Measurements from ENCODE around the gene PLLP.

Gene PLLP

GRCh38 chr16:57258226-57258909 is 26.1 kb downstream of the PLLP start:
- no peaks in the 10 kb centered on the region for H3K27me3 Mint-ChIP-seq (ENCODE audit: low read depth)
- H3K4me1 Mint-ChIP-seq (ENCODE audit: low read depth), result peaks cover 11% of the 10 kb centered on the region
- no peaks in the 10 kb centered on the region for H3K36me3 Mint-ChIP-seq (ENCODE audit: low read depth)
- no peak overlapping the region for H3K27ac Mint-ChIP-seq
- no peak overlapping the region for H3K4me3 Mint-ChIP-seq
- H3K9me3 Mint-ChIP-seq, result no peaks in the 10 kb centered on the region

- Mint-ChIP-seq H3K4me1 (ENCODE audit: low read depth) (peaks cover 11% of the 10 kb centered on the region), H3K36me3 (ENCODE audit: low read depth) (peaks cover 5% of the 10 kb centered on the region), H3K4me3 (no peak overlapping the region), H3K9me3 (no peaks in the 10 kb centered on the region), H3K27ac (peak overlapping the region; percentile 11), H3K27me3 (ENCODE audit: low read depth) (no peaks in the 10 kb centered on the region)
Observed at GRCh38 chr16:57257455-57258070, 26.9 kb downstream of the PLLP start.

- H3K27me3 Mint-ChIP-seq (ENCODE audit: low read depth), result no peaks in the 10 kb centered on the region
- H3K9me3 Mint-ChIP-seq, result no peaks in the 10 kb centered on the region
- peaks cover 11% of the 10 kb centered on the region for H3K4me1 Mint-ChIP-seq (ENCODE audit: low read depth)
- peaks cover 12% of the 10 kb centered on the region for H3K36me3 Mint-ChIP-seq (ENCODE audit: low read depth)
- H3K27ac Mint-ChIP-seq, result no peak overlapping the region
- H3K4me3 Mint-ChIP-seq, result no peak overlapping the region
Observed at GRCh38 chr16:57256601-57257395, 27.7 kb downstream of the PLLP start.

- H3K4me1 Mint-ChIP-seq (ENCODE audit: low read depth), result peaks cover 10% of the 10 kb centered on the region
- H3K9me3 Mint-ChIP-seq, result no peaks in the 10 kb centered on the region
- no peaks in the 10 kb centered on the region for H3K27me3 Mint-ChIP-seq (ENCODE audit: low read depth)
- no peak overlapping the region for H3K27ac Mint-ChIP-seq
- no peak overlapping the region for H3K4me3 Mint-ChIP-seq
- peaks cover 16% of the 10 kb centered on the region for H3K36me3 Mint-ChIP-seq (ENCODE audit: low read depth)
Observed at GRCh38 chr16:57255686-57256415, 28.6 kb downstream of the PLLP start.

GRCh38 chr16:57253466-57253865 is 31.0 kb downstream of the PLLP start:
- Mint-ChIP-seq H3K27me3 (ENCODE audit: low read depth) (no peaks in the 10 kb centered on the region), H3K9me3 (no peaks in the 10 kb centered on the region), H3K4me3 (no peak overlapping the region), H3K27ac (no peak overlapping the region), H3K36me3 (ENCODE audit: low read depth) (peaks cover 26% of the 10 kb centered on the region), H3K4me1 (ENCODE audit: low read depth) (no peaks in the 10 kb centered on the region)

- Mint-ChIP-seq H3K36me3 (ENCODE audit: low read depth) (peaks cover 31% of the 10 kb centered on the region), H3K27ac (no peak overlapping the region), H3K9me3 (no peaks in the 10 kb centered on the region), H3K4me1 (ENCODE audit: low read depth) (no peaks in the 10 kb centered on the region), H3K27me3 (ENCODE audit: low read depth) (no peaks in the 10 kb centered on the region), H3K4me3 (no peak overlapping the region)
Observed at GRCh38 chr16:57252148-57252721, 32.2 kb downstream of the PLLP start.

GRCh38 chr16:57251352-57251751 is 33.1 kb downstream of the PLLP start:
- no peak overlapping the region for H3K27ac Mint-ChIP-seq
- H3K4me1 Mint-ChIP-seq (ENCODE audit: low read depth), result no peaks in the 10 kb centered on the region
- peaks cover 31% of the 10 kb centered on the region for H3K36me3 Mint-ChIP-seq (ENCODE audit: low read depth)
- H3K27me3 Mint-ChIP-seq (ENCODE audit: low read depth), result no peaks in the 10 kb centered on the region
- H3K9me3 Mint-ChIP-seq, result no peaks in the 10 kb centered on the region
- H3K4me3 Mint-ChIP-seq, result no peak overlapping the region

GRCh38 chr16:57245472-57246113 is 38.9 kb downstream of the PLLP start:
- Mint-ChIP-seq H3K4me1 (ENCODE audit: low read depth) (peaks cover 15% of the 10 kb centered on the region), H3K4me3 (peak overlapping the region; percentile 90), H3K36me3 (ENCODE audit: low read depth) (peaks cover 26% of the 10 kb centered on the region), H3K9me3 (no peaks in the 10 kb centered on the region), H3K27ac (peak overlapping the region; percentile 82), H3K27me3 (ENCODE audit: low read depth) (no peaks in the 10 kb centered on the region)

- H3K9me3 Mint-ChIP-seq, result no peaks in the 10 kb centered on the region
- H3K4me3 Mint-ChIP-seq, result peak within 1 kb of the TSS; percentile 91
- H3K36me3 Mint-ChIP-seq (ENCODE audit: low read depth), result peaks cover 26% of the 10 kb centered on the region
- no peaks in the 10 kb centered on the region for H3K27me3 Mint-ChIP-seq (ENCODE audit: low read depth)
- peak within 1 kb of the TSS; percentile 95 for H3K27ac Mint-ChIP-seq
- peaks cover 15% of the 10 kb centered on the region for H3K4me1 Mint-ChIP-seq (ENCODE audit: low read depth)
Observed at GRCh38 chr16:57244767-57245471, 39.6 kb downstream of the PLLP start, which contains the start of gene ARL2BP. Gene ARL2BP (plus strand): TSS chr16:57245259. CDS start chr16:57245368, 109 bp downstream.

- Mint-ChIP-seq H3K9me3 (no peaks in the 10 kb centered on the region), H3K4me1 (ENCODE audit: low read depth) (peaks cover 15% of the 10 kb centered on the region), H3K27me3 (ENCODE audit: low read depth) (no peaks in the 10 kb centered on the region), H3K36me3 (ENCODE audit: low read depth) (peaks cover 22% of the 10 kb centered on the region), H3K27ac (peak overlapping the region; percentile 95), H3K4me3 (peak overlapping the region; percentile 91)
Observed at GRCh38 chr16:57244463-57244766, 40.1 kb downstream of the PLLP start.

- Mint-ChIP-seq H3K27ac (no peak overlapping the region), H3K27me3 (ENCODE audit: low read depth) (no peaks in the 10 kb centered on the region), H3K9me3 (no peaks in the 10 kb centered on the region), H3K36me3 (ENCODE audit: low read depth) (peaks cover 25% of the 10 kb centered on the region), H3K4me3 (no peak overlapping the region), H3K4me1 (ENCODE audit: low read depth) (peaks cover 22% of the 10 kb centered on the region)
Observed at GRCh38 chr16:57242650-57243049, 41.8 kb downstream of the PLLP start.

GRCh38 chr16:57240851-57241250 is 43.6 kb downstream of the PLLP start:
- no peak overlapping the region for H3K4me3 Mint-ChIP-seq
- H3K27ac Mint-ChIP-seq, result peak overlapping the region; percentile 31
- H3K36me3 Mint-ChIP-seq (ENCODE audit: low read depth), result peaks cover 26% of the 10 kb centered on the region

GRCh38 chr16:57239107-57239506 is 45.4 kb downstream of the PLLP start:
- peaks cover 15% of the 10 kb centered on the region for H3K4me1 Mint-ChIP-seq (ENCODE audit: low read depth)
- H3K4me3 Mint-ChIP-seq, result no peak overlapping the region
- no peaks in the 10 kb centered on the region for H3K27me3 Mint-ChIP-seq (ENCODE audit: low read depth)
- H3K27ac Mint-ChIP-seq, result no peak overlapping the region
- peaks cover 38% of the 10 kb centered on the region for H3K36me3 Mint-ChIP-seq (ENCODE audit: low read depth)
- H3K9me3 Mint-ChIP-seq, result no peaks in the 10 kb centered on the region

More at GRCh38 chr16:57240851-57241250, 43.6 kb downstream of the PLLP start:
- Mint-ChIP-seq H3K4me1 (ENCODE audit: low read depth) (peaks cover 25% of the 10 kb centered on the region), H3K27me3 (ENCODE audit: low read depth) (no peaks in the 10 kb centered on the region), H3K9me3 (no peaks in the 10 kb centered on the region)

Measured in T-helper 1 cell treated with Interleukin-12 subunit alpha and Interleukin-12 subunit beta and Interleukin-4 antibody, amounts not matched to agents 30 μg/mL and 1 μg/mL, for 36 hours (primary cell).